Esophagus muscularis mucosa (tissue), 4 donors: ENCODE measurements around the gene ADAM30.

Source experiments
- EP300 ChIP-seq: sonication (generic); formaldehyde crosslinking; IDR thresholded peaks from one replicate; pipeline ENCODE4 v1.6.1; 2017; ENCODE audit warnings: antibody characterized with exemption
- POLR2A ChIP-seq: fragments of 450-650 bp; IDR thresholded peaks from one replicate; pipeline ENCODE4 v1.6.1; 2017; ENCODE audit warnings: antibody characterized with exemption, moderate library complexity, mild to moderate bottlenecking, low read depth
- TF ChIP-seq, protein P1 (sequence below), 3 experiments: fragments of 200-600 bp in 2 of 3; fragments of 450-650 bp in 1 of 3; sonication (generic) in 2 of 3; IDR thresholded peaks; one replicate each; pipeline ENCODE4 v1.5.1; 2017 to 2019; ENCODE audit warnings: antibody characterized with exemption in 3 of 3, mild to moderate bottlenecking in 2 of 3, moderate library complexity in 1 of 3

DNA sequence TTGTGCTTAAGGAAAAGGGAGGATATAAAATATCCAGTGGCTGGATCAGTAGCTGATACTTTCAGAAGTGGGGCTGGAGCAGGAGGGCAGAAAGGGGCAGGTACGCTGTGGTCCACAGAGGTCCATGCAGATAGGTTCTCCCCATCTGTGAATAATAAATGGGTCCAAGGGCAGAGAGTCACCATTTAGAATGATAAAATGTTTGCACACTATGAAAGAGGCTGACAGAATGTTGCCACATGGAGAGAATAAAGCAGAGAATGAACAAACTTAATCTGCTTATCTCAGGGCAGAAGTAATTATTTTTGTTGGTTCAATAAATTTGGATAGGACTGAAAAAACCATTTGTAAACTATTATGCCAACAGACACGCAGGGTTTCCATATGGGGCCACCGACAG lies 16.6 kb upstream of the ADAM30 start:
- TF ChIP-seq, protein P1, sequence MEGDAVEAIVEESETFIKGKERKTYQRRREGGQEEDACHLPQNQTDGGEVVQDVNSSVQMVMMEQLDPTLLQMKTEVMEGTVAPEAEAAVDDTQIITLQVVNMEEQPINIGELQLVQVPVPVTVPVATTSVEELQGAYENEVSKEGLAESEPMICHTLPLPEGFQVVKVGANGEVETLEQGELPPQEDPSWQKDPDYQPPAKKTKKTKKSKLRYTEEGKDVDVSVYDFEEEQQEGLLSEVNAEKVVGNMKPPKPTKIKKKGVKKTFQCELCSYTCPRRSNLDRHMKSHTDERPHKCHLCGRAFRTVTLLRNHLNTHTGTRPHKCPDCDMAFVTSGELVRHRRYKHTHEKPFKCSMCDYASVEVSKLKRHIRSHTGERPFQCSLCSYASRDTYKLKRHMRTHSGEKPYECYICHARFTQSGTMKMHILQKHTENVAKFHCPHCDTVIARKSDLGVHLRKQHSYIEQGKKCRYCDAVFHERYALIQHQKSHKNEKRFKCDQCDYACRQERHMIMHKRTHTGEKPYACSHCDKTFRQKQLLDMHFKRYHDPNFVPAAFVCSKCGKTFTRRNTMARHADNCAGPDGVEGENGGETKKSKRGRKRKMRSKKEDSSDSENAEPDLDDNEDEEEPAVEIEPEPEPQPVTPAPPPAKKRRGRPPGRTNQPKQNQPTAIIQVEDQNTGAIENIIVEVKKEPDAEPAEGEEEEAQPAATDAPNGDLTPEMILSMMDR (IDR thresholded peaks at IDR 0.05): no peak
- TF ChIP-seq POLR2A (no peak), EP300 (no peak)
